MCF 10A (cell line): ENCODE results near the gene TRIM2. TPM values are rescaled to one million over a fixed set of nuclear protein-coding genes. Genes with fewer than 3 reads are reported as not detected.
A peak's percentile ranks its signal among the peaks of the same experiment; 100 is the strongest.

Experiments used
- BruUV-seq: library from RNA; stranded (reverse); fragments of 400-500 nt; replicated peaks from 2 replicates; lab custom pipeline; 2021; lab: Mats Ljungman, UMichigan
- CTCF ChIA-PET: fragments of 300-600 bp; sonication (Branson Sonifier 250); formaldehyde crosslinking; extraction: SDS; loops from one replicate; lab custom pipeline; 2021; ENCODE audit warnings: antibody characterized with exemption, inconsistent platforms; lab: Yijun Ruan, JAX
- POLR2A ChIA-PET: fragments of 300-600, 350-650 bp; sonication (Branson Sonifier 250); formaldehyde crosslinking; extraction: SDS; loops from one replicate; lab custom pipeline; 2020; ENCODE audit warnings: antibody characterized with exemption, inconsistent platforms; lab: Yijun Ruan, JAX
- DNase-seq: peaks from one replicate; pipeline ENCODE4 v3.0.0-alpha.2; 2018; ENCODE audit not compliant: unreplicated experiment
- H3K27ac Mint-ChIP-seq: one replicate; pipeline ENCODE4 v1.8.0; 2022; ENCODE audit warnings: mild to moderate bottlenecking, low read depth, mixed read lengths; ENCODE audit not compliant: unreplicated experiment
- H3K27me3 Mint-ChIP-seq: one replicate; pipeline ENCODE4 v1.8.0; 2022; ENCODE audit warnings: mixed read lengths; ENCODE audit not compliant: insufficient read depth, unreplicated experiment
- H3K36me3 Mint-ChIP-seq: one replicate; pipeline ENCODE4 v1.8.0; 2022; ENCODE audit warnings: mild to moderate bottlenecking, moderate library complexity, mixed read lengths; ENCODE audit not compliant: insufficient read depth, unreplicated experiment
- H3K4me1 Mint-ChIP-seq: one replicate; pipeline ENCODE4 v1.8.0; 2022; ENCODE audit warnings: mixed read lengths; ENCODE audit not compliant: insufficient read depth, unreplicated experiment
- H3K4me3 Mint-ChIP-seq: one replicate; pipeline ENCODE4 v1.8.0; 2022; ENCODE audit warnings: mild to moderate bottlenecking, moderate library complexity, mixed read lengths; ENCODE audit not compliant: unreplicated experiment
- H3K9me3 Mint-ChIP-seq: one replicate; pipeline ENCODE4 v1.8.0; 2022; ENCODE audit warnings: mixed read lengths; ENCODE audit not compliant: unreplicated experiment
- CTCF ChIP-seq: fragments of 200-600 bp; IDR thresholded peaks from one replicate; pipeline ENCODE4 v1.8.0; 2022; ENCODE audit warnings: antibody characterized with exemption, mild to moderate bottlenecking; ENCODE audit not compliant: unreplicated experiment
- intact Hi-C: fragments of 100-400 bp; cut with micrococcal nuclease; formaldehyde crosslinking; loops from 2 replicates; pipeline ENCODE4 v1.14.1; 2022
- total RNA-seq: library from RNA; stranded (reverse); gene quantifications from 2 replicates; pipeline ENCODE4 v1.2.3, GENCODE V29; 2022

TRIM2 gene
- total RNA-seq, 1 experiment from 2014 or later = 37.2 TPM

- Mint-ChIP-seq H3K27ac (no peak overlapping the region), H3K9me3 (no peaks in the 10 kb centered on the region), H3K36me3 (no peaks in the 10 kb centered on the region), H3K27me3 (no peaks in the 10 kb centered on the region), H3K4me3 (no peak overlapping the region), H3K4me1 (peaks cover 13% of the 10 kb centered on the region)
- TF ChIP-seq CTCF = no peak
- ChIA-PET CTCF (interaction anchor here (0.6 kb wide), 2 partner anchors 91 to 359 kb away, joined by 3 read pairs; no protein-coding TSS in a partner anchor), POLR2A (interaction anchor here (0.6 to 0.7 kb wide), 2 partner anchors 38 to 67 kb away, joined by 4 read pairs; no protein-coding TSS in a partner anchor)
- intact Hi-C loops = no loop called here
- BruUV-seq = no TSS peak
- no peak for DNase-seq
Measured at GRCh38 chr4:153218961-153219360, 14.7 kb downstream of the TRIM2 start.

- ChIA-PET CTCF (interaction anchor here (0.6 kb wide), 1 partner anchor 53 kb away, joined by 3 read pairs; no protein-coding TSS in a partner anchor), POLR2A (no interaction called here)
- H3K4me3 Mint-ChIP-seq = no peak overlapping the region
- no peaks in the 10 kb centered on the region for H3K9me3 Mint-ChIP-seq
- DNase-seq = no peak
- intact Hi-C loops = loop anchor here (5.0 kb wide), 1 partner anchor 96 kb away; no protein-coding TSS in a partner anchor
- peak overlapping the region; percentile 59 for H3K27ac Mint-ChIP-seq
- H3K27me3 Mint-ChIP-seq = no peaks in the 10 kb centered on the region
- H3K36me3 Mint-ChIP-seq = no peaks in the 10 kb centered on the region
- TF ChIP-seq CTCF = no peak
- H3K4me1 Mint-ChIP-seq = peaks cover 20% of the 10 kb centered on the region
- BruUV-seq = no TSS peak
Measured at GRCh38 chr4:153220682-153221395, 16.6 kb downstream of the TRIM2 start.

GRCh38 chr4:153221783-153222706, 17.8 kb downstream of the TRIM2 start:
- Mint-ChIP-seq H3K4me1 (peaks cover 20% of the 10 kb centered on the region), H3K4me3 (peak overlapping the region; percentile 87), H3K27me3 (no peaks in the 10 kb centered on the region), H3K9me3 (no peaks in the 10 kb centered on the region), H3K27ac (peak overlapping the region; percentile 85), H3K36me3 (no peaks in the 10 kb centered on the region)
- DNase-seq = peak; percentile 80
- ChIA-PET POLR2A (interaction anchor here (0.5 to 2.5 kb wide), 11 partner anchors 9 to 685 kb away, joined by 3 to 23 read pairs (median 4); partner anchors contain the start of gene TRIM2), CTCF (interaction anchor here (0.5 to 1.2 kb wide), 3 partner anchors 12 to 528 kb away, joined by 3 read pairs; no protein-coding TSS in a partner anchor)
- BruUV-seq = no TSS peak
- no peak for TF ChIP-seq CTCF
- intact Hi-C loops = loop anchor here (2.0 to 5.0 kb wide), 3 partner anchors 69 to 95 kb away; no protein-coding TSS in a partner anchor
